ENCODE measurements around the gene TEX11.

- TF ChIP-seq CTCF (IDR thresholded peaks at IDR 0.05) = no peak
- no peak for TF ChIP-seq POLR2A (IDR thresholded peaks at IDR 0.05)
Measured at GRCh38 chrX:70755850-70756249, 152.7 kb downstream of the TEX11 start.

Measured in lower leg skin (tissue), 3 donors.